ENCODE measurements around the gene MYO10.

DNA sequence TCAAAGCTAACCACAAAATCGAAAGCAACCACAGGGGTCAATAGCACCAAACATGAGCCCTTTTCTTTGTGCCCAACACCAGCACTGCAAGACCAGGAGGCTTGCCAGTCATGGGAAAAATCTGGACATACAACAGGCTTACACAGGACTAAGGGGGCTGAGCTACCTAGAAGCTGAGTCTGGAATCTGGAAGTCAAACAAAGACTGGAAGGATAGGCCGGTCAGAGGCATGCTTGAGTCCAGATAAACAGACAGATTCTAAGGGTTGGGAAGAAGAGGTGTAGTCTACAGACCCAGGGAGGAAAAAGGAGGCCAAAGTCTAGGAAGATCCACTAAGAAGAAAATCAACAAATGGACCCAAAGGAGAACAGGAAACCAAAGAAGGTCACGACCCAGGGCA, 73.3 kb downstream of the MYO10 start:
- TF ChIP-seq, protein P1, sequence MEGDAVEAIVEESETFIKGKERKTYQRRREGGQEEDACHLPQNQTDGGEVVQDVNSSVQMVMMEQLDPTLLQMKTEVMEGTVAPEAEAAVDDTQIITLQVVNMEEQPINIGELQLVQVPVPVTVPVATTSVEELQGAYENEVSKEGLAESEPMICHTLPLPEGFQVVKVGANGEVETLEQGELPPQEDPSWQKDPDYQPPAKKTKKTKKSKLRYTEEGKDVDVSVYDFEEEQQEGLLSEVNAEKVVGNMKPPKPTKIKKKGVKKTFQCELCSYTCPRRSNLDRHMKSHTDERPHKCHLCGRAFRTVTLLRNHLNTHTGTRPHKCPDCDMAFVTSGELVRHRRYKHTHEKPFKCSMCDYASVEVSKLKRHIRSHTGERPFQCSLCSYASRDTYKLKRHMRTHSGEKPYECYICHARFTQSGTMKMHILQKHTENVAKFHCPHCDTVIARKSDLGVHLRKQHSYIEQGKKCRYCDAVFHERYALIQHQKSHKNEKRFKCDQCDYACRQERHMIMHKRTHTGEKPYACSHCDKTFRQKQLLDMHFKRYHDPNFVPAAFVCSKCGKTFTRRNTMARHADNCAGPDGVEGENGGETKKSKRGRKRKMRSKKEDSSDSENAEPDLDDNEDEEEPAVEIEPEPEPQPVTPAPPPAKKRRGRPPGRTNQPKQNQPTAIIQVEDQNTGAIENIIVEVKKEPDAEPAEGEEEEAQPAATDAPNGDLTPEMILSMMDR (IDR thresholded peaks at IDR 0.05): no peak
- no peak for TF ChIP-seq POLR2A (IDR thresholded peaks at IDR 0.05)

Data from breast epithelium (tissue), 3 donors.